IMR-90 (cell line): ENCODE measurements around the gene ZC3H4. TPM values are rescaled to one million over a fixed set of nuclear protein-coding genes. Genes with fewer than 3 reads are reported as not detected.

Experiments used
- ATAC-seq: fragments of 200-7000 bp; cut with Tn5 transposase; 2 replicates; pipeline ENCODE4 v1.9.1; 2020; ENCODE audit warnings: low read depth, mild to moderate bottlenecking, moderate library complexity
- BruUV-seq: library from RNA; stranded (reverse); fragments of 400-500 nt; replicated peaks from 2 replicates; lab custom pipeline; 2021; lab: Mats Ljungman, UMichigan
- CTCF ChIA-PET: fragments of 300-600 bp; formaldehyde crosslinking; extraction: SDS; loops from one replicate; lab custom pipeline; 2021; ENCODE audit warnings: antibody characterized with exemption; lab: Yijun Ruan, JAX
- POLR2A ChIA-PET: fragments of 300-600 bp; sonication (Branson Sonifier 250); formaldehyde crosslinking; loops from one replicate; lab custom pipeline; 2022; ENCODE audit warnings: antibody characterized with exemption; ENCODE audit not compliant: unreplicated experiment; lab: Charles Lee
- DNase-seq: peaks from one replicate; pipeline ENCODE4 v3.0.0; 2013
- H2AFZ ChIP-seq: replicated peaks from 2 replicates; pipeline ENCODE3; 2013; ENCODE audit warnings: low read length, mild to moderate bottlenecking; ENCODE audit not compliant: poor library complexity
- H2AK5ac ChIP-seq: 2 replicates; pipeline ENCODE4 v1.6.1; 2013; ENCODE audit warnings: low read depth, low read length, inconsistent platforms
- H2AK9ac ChIP-seq: replicated peaks from 2 replicates; pipeline ENCODE3; 2013; ENCODE audit warnings: mild to moderate bottlenecking, low read depth, low read length, moderate library complexity; ENCODE audit not compliant: poor library complexity
- H2BK120ac ChIP-seq: 2 replicates; pipeline ENCODE4 v1.6.1; 2013; ENCODE audit warnings: low read depth, low read length, inconsistent platforms
- H2BK15ac ChIP-seq: 3 replicates; pipeline ENCODE4 v1.6.1; 2013; ENCODE audit warnings: low read depth, low read length, inconsistent platforms
- H2BK20ac ChIP-seq: 2 replicates; pipeline ENCODE4 v1.6.1; 2013; ENCODE audit warnings: low read depth, mild to moderate bottlenecking, inconsistent platforms, low read length, moderate library complexity
- H2BK5ac ChIP-seq: 2 replicates; pipeline ENCODE4 v1.6.1; 2013; ENCODE audit warnings: mild to moderate bottlenecking, low read depth, low read length, inconsistent platforms; ENCODE audit not compliant: poor library complexity, severe bottlenecking
- H3K14ac ChIP-seq: replicated peaks from 2 replicates; pipeline ENCODE4 v1.6.1; 2013; ENCODE audit warnings: low read depth, low read length, inconsistent platforms
- H3K18ac ChIP-seq: 2 replicates; pipeline ENCODE4 v1.6.1; 2013; ENCODE audit warnings: low read depth, low read length, control low read depth
- H3K23ac ChIP-seq: 2 replicates; pipeline ENCODE4 v1.6.1; 2013; ENCODE audit warnings: low read depth, low read length, inconsistent platforms
- H3K27ac ChIP-seq: 2 replicates; pipeline ENCODE4 v1.5.1; 2013; ENCODE audit warnings: mild to moderate bottlenecking, control low read depth, low read length; ENCODE audit not compliant: insufficient read depth
- H3K27me3 ChIP-seq: 2 replicates; pipeline ENCODE4 v1.6.1; 2013; ENCODE audit warnings: low read length; ENCODE audit not compliant: control insufficient read depth, insufficient read depth
- H3K36me3 ChIP-seq: 2 replicates; pipeline ENCODE4 v1.6.1; 2013; ENCODE audit warnings: low read length, mixed read lengths; ENCODE audit not compliant: control insufficient read depth, insufficient read depth
- H3K4ac ChIP-seq: 2 replicates; pipeline ENCODE4 v1.6.1; 2013; ENCODE audit warnings: low read depth, low read length, inconsistent platforms
- H3K4me1 ChIP-seq: 2 replicates; pipeline ENCODE4 v1.6.1; 2013; ENCODE audit warnings: low read length, mixed read lengths; ENCODE audit not compliant: control insufficient read depth, insufficient read depth
- H3K4me2 ChIP-seq: 2 replicates; pipeline ENCODE4 v1.6.1; 2013; ENCODE audit warnings: low read depth, mild to moderate bottlenecking, control low read depth, low read length, moderate library complexity
- H3K4me3 ChIP-seq: 2 replicates; pipeline ENCODE4 v1.5.1; 2013; ENCODE audit warnings: low read depth, mild to moderate bottlenecking, control low read depth, low read length, moderate library complexity; ENCODE audit not compliant: insufficient read depth
- H3K56ac ChIP-seq: 2 replicates; pipeline ENCODE4 v1.6.1; 2013; ENCODE audit warnings: low read length, inconsistent platforms; ENCODE audit not compliant: insufficient read depth; ENCODE audit errors: extremely low read depth
- H3K79me1 ChIP-seq, 2 experiments: 2 replicates each; pipeline ENCODE4 v1.6.1; 2013; ENCODE audit warnings: low read length in 2 of 2, inconsistent platforms in 1 of 2, low read depth in 1 of 2
- H3K9ac ChIP-seq: 2 replicates; pipeline ENCODE4 v1.6.1; 2013; ENCODE audit warnings: low read depth, low read length, control low read depth
- H3K9me1 ChIP-seq: 2 replicates; pipeline ENCODE4 v1.6.1; 2013; ENCODE audit warnings: low read length, inconsistent platforms; ENCODE audit not compliant: insufficient read depth
- H3K9me3 ChIP-seq: 2 replicates; pipeline ENCODE4 v1.6.1; 2013; ENCODE audit warnings: low read length; ENCODE audit not compliant: control insufficient read depth, insufficient read depth
- H4K20me1 ChIP-seq: 2 replicates; pipeline ENCODE4 v1.6.1; 2013; ENCODE audit warnings: low read length, inconsistent platforms; ENCODE audit not compliant: insufficient read depth
- H4K5ac ChIP-seq: 2 replicates; pipeline ENCODE4 v1.6.1; 2013; ENCODE audit warnings: mild to moderate bottlenecking, low read depth, low read length, control low read depth
- H4K8ac ChIP-seq, 2 experiments: 2 replicates each; pipeline ENCODE4 v1.6.1; 2013; ENCODE audit warnings: low read depth in 2 of 2, low read length in 2 of 2, control low read depth in 1 of 2, inconsistent platforms in 1 of 2
- H4K91ac ChIP-seq: 2 replicates; pipeline ENCODE4 v1.6.1; 2013; ENCODE audit warnings: low read depth, low read length, inconsistent platforms; ENCODE audit not compliant: insufficient read depth
- BHLHE40 ChIP-seq: fragments of 150-350 bp; IDR thresholded peaks from 2 replicates; pipeline ENCODE4 v1.6.1; 2016; ENCODE audit warnings: mild to moderate bottlenecking, low read depth, low read length
- MXI1 ChIP-seq: IDR thresholded peaks from 2 replicates; pipeline ENCODE4 v1.6.1; 2012; ENCODE audit warnings: low read depth, mild to moderate bottlenecking, low read length, moderate library complexity, borderline replicate concordance
- WGBS, 2 experiments: methylation state at CpG; one replicate each; pipeline versions ENCODE4 v1.1.5 to v1.1.7; 2013; ENCODE audit warnings: missing lambda C conversion rate in 2 of 2; ENCODE audit not compliant: insufficient read length in 1 of 2; ENCODE audit errors: extremely low coverage in 2 of 2; 5-methylcytosine and 5-hydroxymethylcytosine counted together
- dilution Hi-C: fragments of 300-500 bp; cut with HindIII; formaldehyde crosslinking; loops from one replicate; pipeline ENCODE4 v1.14.3; 2018; ENCODE audit warnings: low sequenced_read_pairs; ENCODE audit not compliant: unreplicated experiment
- in situ Hi-C: fragments of 300-500 bp; cut with MboI; formaldehyde crosslinking; loops from 3 replicates; pipeline ENCODE4 v1.14.3; 2019; ENCODE audit warnings: low sequenced_read_pairs, inconsistent platforms, mixed read lengths
- intact Hi-C: fragments of 100-400 bp; cut with micrococcal nuclease; formaldehyde crosslinking; loops from 2 replicates; pipeline ENCODE4 v1.10.0; 2022
- polyA plus RNA-seq, 3 experiments: library from polyadenylated mRNA; depleted of rRNA; stranded (reverse); fragments of >200 nt; gene quantifications; 2 replicates each; pipeline ENCODE4 v1.2.3, GENCODE V29; 2012; ENCODE audit warnings: low replicate concordance in 1 of 3
- total RNA-seq: library from RNA; depleted of rRNA; stranded (reverse); fragments of >200 nt; gene quantifications from 2 replicates; pipeline ENCODE4 v1.2.3, GENCODE V29; 2012

Gene ZC3H4
- total and polyA plus RNA-seq, 2 of the 4 experiments (the other 2 are of a cell fraction), result 3.9 to 8.9 TPM

GRCh38 chr19:47020992-47021496 is 92.5 kb downstream of the ZC3H4 start:
- POLR2A ChIA-PET, result no interaction called here
- Histone ChIP-seq H3K9me1 (no peaks in the 10 kb centered on the region), H2AK9ac (no peak overlapping the region), H3K4ac (no peak overlapping the region), H3K4me1 (peaks cover 4% of the 10 kb centered on the region; the same call in 1 of the 2 replicates), H3K27me3 (peaks cover 47% of the 10 kb centered on the region), H3K14ac (no peak overlapping the region), H3K36me3 (no peaks in the 10 kb centered on the region), H4K5ac (no peak overlapping the region), H3K9ac (no peak overlapping the region), H3K9me3 (no peaks in the 10 kb centered on the region), H3K27ac (no peak overlapping the region), H3K23ac (no peak overlapping the region), H2AK5ac (no peak overlapping the region; the same call in 1 of the 2 replicates), H4K20me1 (peaks cover 6% of the 10 kb centered on the region; the same call in 1 of the 2 replicates), H2BK120ac (no peak overlapping the region), H3K18ac (no peak overlapping the region), H4K8ac (0 out of 4 replicates have a peak overlapping the region, but pooled peaks of 1 of the 2 experiments have one; percentile 40), H3K79me1 (no peaks in the 10 kb centered on the region), H2AFZ (peak overlapping the region; percentile 77), H3K4me2 (peak overlapping the region; percentile 76), H3K56ac (no peak overlapping the region), H2BK15ac (no peak overlapping the region), H4K91ac (no peak overlapping the region), H2BK20ac (no peak overlapping the region), H3K4me3 (peak overlapping the region; percentile 36), H2BK5ac (no peak overlapping the region)
- dilution Hi-C loops, result no loop called here
- TF ChIP-seq MXI1 (no peak), BHLHE40 (no peak)
- intact Hi-C loops, result no loop called here
- ATAC-seq (peak; percentile 19), DNase-seq (no peak)
- CTCF ChIA-PET, result interaction anchor here (0.6 to 2.9 kb wide), 3 partner anchors 8 to 30 kb away, joined by 3 to 10 read pairs (median 3); no protein-coding TSS in a partner anchor
- BruUV-seq, result no TSS peak
- in situ Hi-C loops, result no loop called here
- 0% methylated on average over 27 of the region's 37 CpGs; no CpG with 5 or more reads in 1 of the 2 experiments for WGBS, 2 experiments
